Lung (tissue), 13 donors: ENCODE results near the gene ANKS1B. TPM values are rescaled to one million over a fixed set of nuclear protein-coding genes. Genes with fewer than 3 reads are reported as not detected.

Source experiments
- ATAC-seq: fragments of 200-7000 bp; cut with Tn5 transposase; one replicate; pipeline ENCODE4 v1.9.1; 2020; ENCODE audit warnings: moderate number of reproducible peaks; ENCODE audit not compliant: insufficient read depth, low FRiP score
- DNase-seq, 3 donors: peaks; one replicate each; pipeline ENCODE4 v3.0.0-alpha.2; 2013 to 2017
- H3K27ac ChIP-seq, 2 donors: one replicate each; pipeline ENCODE4 v1.5.1; 2013; ENCODE audit warnings: mild to moderate bottlenecking in 2 of 2, moderate library complexity in 2 of 2, control low read depth in 1 of 2, inconsistent platforms in 1 of 2, low read depth in 1 of 2, low read length in 1 of 2
- H3K27me3 ChIP-seq, 3 donors: one replicate each; pipeline ENCODE4 v1.5.1; 2013; ENCODE audit warnings: low read length in 2 of 3; ENCODE audit not compliant: control insufficient read depth in 3 of 3, insufficient read depth in 3 of 3
- H3K36me3 ChIP-seq, 4 donors: one replicate each; pipeline ENCODE4 v1.5.1; 2013; ENCODE audit warnings: low read length in 4 of 4, mild to moderate bottlenecking in 1 of 4, moderate library complexity in 1 of 4; ENCODE audit not compliant: control insufficient read depth in 4 of 4, insufficient read depth in 4 of 4
- H3K4me1 ChIP-seq, 5 donors: one replicate each; pipeline ENCODE4 v1.5.1; 2013; ENCODE audit warnings: low read length in 5 of 5, mild to moderate bottlenecking in 2 of 5, moderate library complexity in 1 of 5; ENCODE audit not compliant: control insufficient read depth in 5 of 5, insufficient read depth in 5 of 5
- H3K4me3 ChIP-seq: one replicate; pipeline ENCODE4 v1.5.1; 2013; ENCODE audit warnings: mild to moderate bottlenecking, control low read depth, moderate library complexity
- H3K9ac ChIP-seq, 2 donors: one replicate each; pipeline ENCODE4 v1.5.1; 2013; ENCODE audit warnings: low read length in 2 of 2, control low read depth in 1 of 2; ENCODE audit not compliant: insufficient read depth in 1 of 2
- H3K9me3 ChIP-seq, 4 donors: one replicate each; pipeline ENCODE4 v1.5.1; 2013; ENCODE audit warnings: low read length in 3 of 4, mild to moderate bottlenecking in 1 of 4, moderate library complexity in 1 of 4; ENCODE audit not compliant: control insufficient read depth in 4 of 4, insufficient read depth in 3 of 4
- WGBS, 2 donors: extraction: QIAGEN DNeasy Blood & Tissue Kit; methylation state at CpG; one replicate each; pipeline ENCODE4 v1.1.7; 2013; 5-methylcytosine and 5-hydroxymethylcytosine counted together
- polyA plus RNA-seq, 2 donors: library from polyadenylated mRNA; stranded (reverse); fragments of 200-250 nt; gene quantifications; one replicate each; pipeline ENCODE4 v1.2.1, GENCODE V29; 2013
- small RNA-seq: library from RNA; depleted of rRNA; stranded (forward); fragments of <200 nt; gene quantifications from one replicate; pipeline ENCODE3, GENCODE V24; 2014; ENCODE audit warnings: low replicate concordance
- total RNA-seq, 2 donors: library from RNA; depleted of rRNA in 1 of 2; stranded (reverse); fragments of >200 nt in 1 of 2; gene quantifications; one replicate each; pipeline ENCODE4 v1.2.1, GENCODE V29; 2014 to 2021
- TF ChIP-seq, protein P1 (sequence below): IDR thresholded peaks from 2 replicates; pipeline ENCODE4 v1.5.1; 2012; ENCODE audit warnings: mild to moderate bottlenecking; ENCODE audit errors: control extremely low read depth, extremely low read depth
- donor health status: control.
- donor health status: control.
- donor health status: Bipolar disorder and iron deficiency.
- donor health status: healthy.
- donor health status: DM: yes; HTN: yes; CAD: no.

The ANKS1B gene
- total and polyA plus RNA-seq, 4 donors = 0.32 to 10.3 (median 3.7) TPM

DNA sequence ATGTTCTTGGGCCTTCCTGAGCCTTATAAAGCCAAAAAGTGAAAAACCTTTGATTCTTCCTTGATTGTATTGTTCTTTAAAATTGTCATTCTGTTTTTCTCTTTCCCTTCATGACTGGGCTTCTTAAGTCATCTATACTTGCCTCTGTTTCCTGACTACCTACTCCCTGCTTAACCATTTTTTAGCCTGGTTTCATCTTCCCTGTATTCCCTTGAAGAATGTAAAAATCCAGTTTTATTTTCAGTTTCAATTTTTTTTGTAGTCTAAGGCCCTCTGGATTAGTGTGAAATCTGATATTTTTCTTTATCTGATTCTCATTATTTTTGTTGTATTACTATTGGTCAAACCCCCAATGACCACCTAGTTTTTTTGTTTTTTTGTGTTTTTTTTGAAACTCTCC lies 1293.4 kb downstream of the ANKS1B start:
- Histone ChIP-seq H3K4me3 (no peak overlapping the region), H3K9ac (no peak overlapping the region), H3K4me1 (no peaks in the 10 kb centered on the region), H3K36me3 (peaks cover 13 to 29% (median 22%) of the 10 kb centered on the region in 4 donors), H3K9me3 (no peaks in the 10 kb centered on the region), H3K27ac (no peak overlapping the region), H3K27me3 (no peaks in the 10 kb centered on the region)
- ATAC-seq = no peak
- TF ChIP-seq, protein P1, sequence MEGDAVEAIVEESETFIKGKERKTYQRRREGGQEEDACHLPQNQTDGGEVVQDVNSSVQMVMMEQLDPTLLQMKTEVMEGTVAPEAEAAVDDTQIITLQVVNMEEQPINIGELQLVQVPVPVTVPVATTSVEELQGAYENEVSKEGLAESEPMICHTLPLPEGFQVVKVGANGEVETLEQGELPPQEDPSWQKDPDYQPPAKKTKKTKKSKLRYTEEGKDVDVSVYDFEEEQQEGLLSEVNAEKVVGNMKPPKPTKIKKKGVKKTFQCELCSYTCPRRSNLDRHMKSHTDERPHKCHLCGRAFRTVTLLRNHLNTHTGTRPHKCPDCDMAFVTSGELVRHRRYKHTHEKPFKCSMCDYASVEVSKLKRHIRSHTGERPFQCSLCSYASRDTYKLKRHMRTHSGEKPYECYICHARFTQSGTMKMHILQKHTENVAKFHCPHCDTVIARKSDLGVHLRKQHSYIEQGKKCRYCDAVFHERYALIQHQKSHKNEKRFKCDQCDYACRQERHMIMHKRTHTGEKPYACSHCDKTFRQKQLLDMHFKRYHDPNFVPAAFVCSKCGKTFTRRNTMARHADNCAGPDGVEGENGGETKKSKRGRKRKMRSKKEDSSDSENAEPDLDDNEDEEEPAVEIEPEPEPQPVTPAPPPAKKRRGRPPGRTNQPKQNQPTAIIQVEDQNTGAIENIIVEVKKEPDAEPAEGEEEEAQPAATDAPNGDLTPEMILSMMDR = no peak
- no peak for DNase-seq

DNA sequence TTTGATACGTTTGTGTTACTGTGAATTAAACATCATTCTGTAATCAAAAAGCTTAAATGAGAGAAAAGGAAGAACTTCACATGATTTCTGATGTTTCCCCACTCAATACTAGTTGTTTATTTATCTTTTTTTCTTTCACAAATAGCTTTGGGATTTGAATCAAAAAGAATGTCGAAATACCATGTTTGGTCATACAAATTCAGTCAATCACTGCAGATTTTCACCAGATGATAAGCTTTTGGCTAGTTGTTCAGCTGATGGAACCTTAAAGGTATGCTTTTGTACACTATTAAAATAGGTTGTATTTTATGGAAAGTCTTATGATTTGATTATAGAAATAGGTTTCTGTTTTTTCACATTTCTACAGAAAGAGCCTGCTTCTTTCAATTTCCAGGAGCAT lies 1298.1 kb downstream of the ANKS1B start:
- Histone ChIP-seq H3K4me3 (no peak overlapping the region), H3K9me3 (no peaks in the 10 kb centered on the region), H3K9ac (no peak overlapping the region), H3K36me3 (peaks cover 12 to 39% (median 27%) of the 10 kb centered on the region in 4 donors), H3K27me3 (no peaks in the 10 kb centered on the region), H3K4me1 (no peaks in the 10 kb centered on the region), H3K27ac (no peak overlapping the region)
- ATAC-seq (no peak), DNase-seq (no peak)
- WGBS, 2 donors = 86 to 91% methylated on average over 2 of the region's 2 CpGs
- TF ChIP-seq, protein P1 = no peak

Small RNA genes lying within 50 kb of the gene (small RNA-seq; reads per million reads assigned to genes)
- gene RNA5SP366 = not detected

Other genes starting within 250 kb of the ANKS1B start
- 10 to 100 TPM; 26.6 to 55.1 TPM for gene BLTP3B, start 157.9 kb upstream of the ANKS1B start, total RNA-seq
- 10 to 100 TPM in 1 of 2 donors, 1 to 10 TPM in 1; 5.0 to 10.4 TPM for gene BLTP3B, start 157.9 kb upstream of the ANKS1B start, polyA plus RNA-seq
- gene ACTR6, start 215.9 kb upstream of the ANKS1B start, total RNA-seq = 10 to 100 TPM; 18.7 to 25.2 TPM
- gene ACTR6, start 215.9 kb upstream of the ANKS1B start, polyA plus RNA-seq = 10 to 100 TPM; 12.0 to 16.3 TPM